NCI-H146 treated with DMSO at 0.1 percent for 48 hours (cell line): ENCODE results near the gene MUS81.
"Not testable (repeated sequence)": the region's sequence is repeated elsewhere in the genome, so short reads cannot be mapped to it uniquely, and the experiment has no call there.

Source experiments
- DNase-seq: peaks from one replicate; lab custom pipeline; 2025; ENCODE audit not compliant: unreplicated experiment; lab: John Stamatoyannopoulos, UW

Gene MUS81

DNA sequence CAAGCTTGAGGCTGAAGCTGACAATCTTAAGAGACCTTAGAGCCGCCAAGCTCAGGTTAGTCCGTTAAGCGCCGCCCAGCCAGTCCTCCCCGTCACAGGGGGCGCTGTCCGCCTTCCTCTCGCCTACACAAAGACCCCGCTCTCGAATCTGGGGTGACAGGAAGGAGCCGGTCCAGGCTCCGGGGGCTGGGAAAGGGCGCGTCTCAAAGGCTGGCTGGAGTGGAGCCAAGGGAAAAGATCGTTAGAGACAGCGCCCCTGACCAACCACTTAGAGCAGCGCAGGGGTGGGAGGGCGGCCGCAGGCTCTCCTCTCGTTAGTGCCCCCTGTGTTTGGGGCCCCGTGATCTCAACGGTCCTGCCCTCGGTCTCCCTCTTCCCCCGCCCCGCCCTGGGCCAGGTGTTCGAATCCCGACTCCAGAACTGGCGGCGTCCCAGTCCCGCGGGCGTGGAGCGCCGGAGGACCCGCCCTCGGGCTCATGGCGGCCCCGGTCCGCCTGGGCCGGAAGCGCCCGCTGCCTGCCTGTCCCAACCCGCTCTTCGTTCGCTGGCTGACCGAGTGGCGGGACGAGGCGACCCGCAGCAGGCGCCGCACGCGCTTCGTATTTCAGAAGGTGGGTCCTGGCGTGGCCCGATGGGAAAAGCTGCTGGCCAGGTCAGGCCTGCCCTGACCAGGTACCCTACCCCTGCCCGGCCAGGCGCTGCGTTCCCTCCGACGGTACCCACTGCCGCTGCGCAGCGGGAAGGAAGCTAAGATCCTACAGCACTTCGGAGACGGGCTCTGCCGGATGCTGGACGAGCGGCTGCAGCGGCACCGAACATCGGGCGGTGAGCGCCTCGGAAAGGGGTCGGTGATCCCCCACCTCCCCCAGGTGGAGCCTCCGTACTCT, at the start of gene MUS81:
Gene MUS81, plus strand, starts transcription at position 156 of the 887 bp plus-strand sequence. Its CDS starts 321 bp downstream, at position 477.
- DNase-seq: peak; percentile 91

DNA sequence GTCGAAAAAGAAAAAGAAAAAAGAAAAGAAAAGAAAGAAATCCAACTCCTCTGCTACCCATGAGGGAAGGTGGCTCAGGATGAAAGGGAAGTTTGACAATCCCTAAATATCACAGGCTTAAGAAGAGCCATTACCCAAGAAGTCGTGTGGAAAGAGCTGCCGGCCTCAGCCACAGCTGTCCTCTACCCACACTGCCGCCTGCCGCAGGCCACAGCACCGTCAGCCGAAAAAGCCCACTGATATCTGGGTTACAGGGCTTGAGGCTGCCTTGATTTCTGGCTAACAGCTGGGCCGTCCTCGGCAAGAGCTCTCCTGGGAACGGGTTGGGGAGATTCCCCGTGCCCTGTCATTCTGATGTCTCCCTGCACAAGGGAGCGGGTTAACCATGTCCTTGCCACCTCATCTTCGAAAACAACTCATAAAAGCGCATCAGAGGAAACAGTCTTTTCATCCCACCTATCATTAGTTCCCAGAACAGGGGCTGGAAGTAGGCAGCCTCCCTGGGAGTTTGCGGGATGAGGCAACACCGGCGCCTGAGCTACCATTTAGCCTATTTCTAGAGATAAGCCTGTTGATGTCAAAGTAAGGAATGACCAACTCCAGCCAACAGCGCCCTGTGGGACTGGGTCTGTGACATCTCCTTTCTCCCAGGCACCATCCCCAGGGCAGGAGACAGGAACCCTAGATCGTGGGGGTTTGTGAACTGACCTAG, 48.3 kb upstream of the MUS81 start:
- DNase-seq: no peak

DNA sequence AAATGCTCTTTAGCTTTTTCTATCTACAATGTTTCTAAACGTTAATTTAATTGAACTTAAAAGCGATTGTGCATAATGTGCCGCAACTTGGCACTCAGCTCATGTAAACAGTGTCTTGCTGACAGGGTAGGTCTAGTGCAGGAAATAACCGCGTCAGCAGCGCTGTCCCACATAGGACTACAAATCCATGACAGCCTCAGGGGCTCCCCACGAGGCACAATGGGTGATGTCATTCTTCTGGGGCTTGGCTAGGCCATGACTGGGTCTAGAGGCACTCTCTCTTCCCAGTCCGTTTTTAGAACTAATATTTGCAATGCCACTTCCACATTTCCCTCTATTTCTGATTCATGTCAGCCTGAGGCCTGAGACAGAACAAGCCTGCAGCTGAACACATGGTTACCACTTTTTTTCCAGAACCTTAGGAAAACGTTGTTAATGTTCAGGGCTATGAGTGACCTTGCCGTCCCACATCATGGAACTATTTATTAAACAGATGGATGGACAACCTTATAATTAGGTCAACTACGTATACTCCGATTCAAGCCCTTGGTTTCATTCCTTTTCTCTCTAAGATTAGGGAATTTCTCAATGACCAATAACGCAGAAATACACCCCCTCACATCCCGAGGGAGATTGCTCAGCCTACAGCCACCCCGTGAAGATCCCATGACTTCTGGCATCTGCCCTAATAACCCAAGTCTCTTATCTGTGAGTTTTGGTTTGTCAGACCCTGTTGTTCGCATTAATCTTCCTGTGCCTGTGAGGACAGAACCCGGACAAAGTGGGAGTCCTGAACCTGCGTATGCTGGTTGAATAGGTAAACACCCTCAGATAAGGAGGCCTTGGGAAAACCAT, 45.9 kb upstream of the MUS81 start:
- no peak for DNase-seq

GRCh38 chr11:65814986-65815565, 45.2 kb upstream of the MUS81 start:
- DNase-seq: no peak

DNA sequence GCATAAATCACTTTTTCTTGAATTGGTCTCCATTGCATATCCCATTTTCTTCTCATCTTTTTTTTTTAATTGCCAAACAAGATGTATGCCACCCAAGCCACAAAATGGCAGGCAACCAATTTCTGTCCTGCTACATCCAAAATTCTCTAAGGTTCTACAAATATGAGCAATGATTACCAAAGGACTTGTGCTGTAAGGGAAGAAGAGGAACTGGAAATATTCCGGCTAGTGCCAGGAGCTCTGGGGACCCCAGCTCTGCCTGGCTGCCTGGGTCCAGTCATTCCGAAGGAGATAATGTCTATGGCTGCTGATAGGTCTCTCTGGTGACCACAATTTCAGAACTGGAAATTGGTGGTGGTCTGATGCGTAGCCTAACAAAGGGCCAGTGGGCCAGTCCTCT, 43.5 kb upstream of the MUS81 start:
- no peak for DNase-seq

DNA sequence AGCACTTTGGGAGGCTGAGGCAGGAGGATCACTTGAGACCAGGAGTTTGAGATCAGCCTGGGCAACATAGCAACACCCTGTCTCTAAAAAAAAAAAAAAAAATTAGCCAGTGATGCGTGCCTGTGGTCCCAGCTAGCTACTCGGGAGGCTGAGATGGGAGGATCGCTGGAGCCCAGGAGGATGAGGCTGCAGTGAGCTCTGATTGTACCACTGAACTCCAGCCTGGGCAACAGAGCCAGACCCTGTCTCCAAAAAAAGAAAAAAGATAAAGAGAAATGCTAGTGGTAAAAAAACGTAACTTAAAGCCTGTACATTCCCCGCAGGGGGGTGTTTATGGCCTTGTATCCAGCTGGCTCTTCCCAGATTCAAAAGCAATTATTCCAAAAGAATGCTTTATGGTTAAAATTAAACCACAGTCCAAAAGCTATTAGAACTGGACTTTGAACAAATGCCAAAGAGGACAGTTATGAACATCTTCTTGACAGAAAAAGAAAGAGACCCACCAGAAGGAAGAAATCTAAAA, 42.9 kb upstream of the MUS81 start:
- DNase-seq: no peak

GRCh38 chr11:65817835-65818680, 42.2 kb upstream of the MUS81 start:
- DNase-seq: peak; percentile 76

- peak; percentile 88 for DNase-seq
Measured at GRCh38 chr11:65821107-65821506, 39.1 kb upstream of the MUS81 start.

- no peak for DNase-seq
Measured at GRCh38 chr11:65822776-65823528, 37.3 kb upstream of the MUS81 start.

DNA sequence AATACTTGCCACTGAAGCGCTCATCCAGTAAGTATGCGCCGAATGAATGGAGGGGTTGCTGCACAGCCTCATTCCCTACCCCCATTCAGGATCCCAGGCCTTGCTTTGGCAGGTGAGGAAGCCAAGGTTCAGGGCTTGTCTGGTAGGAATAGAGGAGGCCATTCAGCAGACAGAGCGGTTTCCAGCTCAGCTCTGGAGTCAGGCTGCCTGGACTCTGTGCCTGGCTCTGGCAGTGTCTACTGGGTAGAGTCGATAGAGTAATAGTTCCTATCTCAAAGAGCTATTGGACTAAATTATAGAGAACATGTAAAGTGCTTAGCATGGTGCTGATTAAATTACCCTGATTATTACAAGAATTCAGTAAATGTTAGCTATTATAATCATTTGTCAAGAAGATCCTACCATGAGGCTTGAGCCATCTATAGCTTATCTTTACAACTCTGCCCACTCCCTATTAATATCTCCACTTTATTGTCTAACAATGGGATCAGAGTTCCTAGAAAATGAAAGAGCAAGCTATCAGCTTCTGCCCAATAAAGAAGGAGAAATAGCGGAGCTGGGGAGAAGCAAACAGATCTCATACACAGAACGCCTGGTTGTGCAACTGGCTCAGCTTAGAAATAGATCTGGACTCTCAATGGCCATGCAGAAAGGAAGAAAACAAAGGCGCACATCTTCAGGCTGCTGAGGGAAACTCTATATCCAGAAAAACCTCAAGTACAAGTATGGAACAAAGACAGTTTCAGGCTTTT, 33.1 kb upstream of the MUS81 start:
- peak; percentile 10 for DNase-seq

GRCh38 chr11:65829459-65829858, 30.8 kb upstream of the MUS81 start:
- DNase-seq: no peak

DNA sequence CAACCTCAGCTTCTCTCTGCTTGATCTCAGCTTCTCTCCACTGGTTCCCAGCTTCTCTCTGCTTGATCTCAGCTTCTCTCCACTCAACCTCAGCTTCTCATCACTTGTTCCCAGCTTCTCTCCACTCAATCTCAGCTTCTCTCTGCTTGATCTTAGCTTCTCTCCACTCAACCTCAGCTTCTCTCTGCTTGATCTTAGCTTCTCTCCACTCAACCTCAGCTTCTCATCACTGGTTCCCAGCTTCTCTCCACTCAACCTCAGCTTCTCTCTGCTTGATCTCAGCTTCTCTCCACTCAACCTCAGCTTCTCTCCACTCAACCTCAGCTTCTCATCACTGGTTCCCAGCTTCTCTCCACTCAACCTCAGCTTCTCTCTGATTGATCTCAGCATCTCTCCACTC, 28.0 kb upstream of the MUS81 start:
- not testable (repeated sequence) for DNase-seq

GRCh38 chr11:65833297-65834030, 26.8 kb upstream of the MUS81 start, which contains the start of gene SNX32:
Gene SNX32 (plus strand): TSS chr11:65833963. CDS start chr11:65834066, 103 bp downstream.
- peak; percentile 84 for DNase-seq

GRCh38 chr11:65834202-65834601, 26.0 kb upstream of the MUS81 start:
- DNase-seq: no peak

GRCh38 chr11:65842144-65842543, 18.1 kb upstream of the MUS81 start:
- no peak for DNase-seq

GRCh38 chr11:65843811-65844210, 16.4 kb upstream of the MUS81 start:
- DNase-seq: no peak

- peak; percentile 26 for DNase-seq
Measured at GRCh38 chr11:65844231-65844872, 15.9 kb upstream of the MUS81 start.
